ENCODE measurements around the gene KIF23. TPM values are rescaled to one million over a fixed set of nuclear protein-coding genes. Genes with fewer than 3 reads are reported as not detected.
"Not testable (repeated sequence)": the region's sequence is repeated elsewhere in the genome, so short reads cannot be mapped to it uniquely, and the experiment has no call there.

Gene KIF23
- total and polyA plus RNA-seq, 5 donors from 2014 or later = 0.74 to 3.8 (median 1.2) TPM

- Histone ChIP-seq H3K36me3 (ENCODE audit: control insufficient read depth, insufficient read depth, low read length) (no peaks in the 10 kb centered on the region), H3K4me3 (ENCODE audit: low read depth, low read length) (no peak overlapping the region), H3K27me3 (ENCODE audit: control insufficient read depth, insufficient read depth, low read length) (peaks cover 3% of the 10 kb centered on the region), H3K9me3 (ENCODE audit: control insufficient read depth in 2 of 2, low read length in 2 of 2) (no peaks in the 10 kb centered on the region), H3K4me1 (ENCODE audit: control insufficient read depth, insufficient read depth, low read length, poor library complexity, severe bottlenecking) (no peaks in the 10 kb centered on the region), H3K27ac (ENCODE audit: insufficient read depth, low read length, poor library complexity, severe bottlenecking) (no peak overlapping the region)
- Mint-ChIP-seq H3K27ac (no peak overlapping the region), H3K4me1 (no peaks in the 10 kb centered on the region), H3K9me3 (no peaks in the 10 kb centered on the region), H3K27me3 (peaks cover 18% of the 10 kb centered on the region), H3K36me3 (no peaks in the 10 kb centered on the region), H3K4me3 (no peak overlapping the region)
- ATAC-seq (ENCODE audit: low read depth in 2 of 2) (no peak), DNase-seq (no peak)
Observed at GRCh38 chr15:69380726-69381105, 33.4 kb upstream of the KIF23 start.

GRCh38 chr15:69382176-69382575 lies 32.0 kb upstream of the KIF23 start:
- not testable (repeated sequence) for ATAC-seq (ENCODE audit: low read depth in 2 of 2); H3K27me3 ChIP-seq (ENCODE audit: control insufficient read depth, insufficient read depth, low read length); DNase-seq; H3K4me3 ChIP-seq (ENCODE audit: low read depth, low read length); H3K4me3 Mint-ChIP-seq; H3K36me3 ChIP-seq (ENCODE audit: control insufficient read depth, insufficient read depth, low read length); H3K4me1 ChIP-seq (ENCODE audit: control insufficient read depth, insufficient read depth, low read length, poor library complexity, severe bottlenecking); H3K27ac ChIP-seq (ENCODE audit: insufficient read depth, low read length, poor library complexity, severe bottlenecking); H3K27me3 Mint-ChIP-seq; H3K9me3 Mint-ChIP-seq; H3K9me3 ChIP-seq (ENCODE audit: control insufficient read depth in 2 of 2, low read length in 2 of 2); H3K36me3 Mint-ChIP-seq; H3K4me1 Mint-ChIP-seq
- peak overlapping the region in 1 of 3 donors; percentile 6 for H3K27ac Mint-ChIP-seq

- H3K27ac ChIP-seq (ENCODE audit: insufficient read depth, low read length, poor library complexity, severe bottlenecking); H3K36me3 Mint-ChIP-seq; H3K27me3 Mint-ChIP-seq; H3K4me1 ChIP-seq (ENCODE audit: control insufficient read depth, insufficient read depth, low read length, poor library complexity, severe bottlenecking); H3K4me1 Mint-ChIP-seq; H3K36me3 ChIP-seq (ENCODE audit: control insufficient read depth, insufficient read depth, low read length); H3K4me3 ChIP-seq (ENCODE audit: low read depth, low read length); H3K27ac Mint-ChIP-seq; H3K4me3 Mint-ChIP-seq; H3K27me3 ChIP-seq (ENCODE audit: control insufficient read depth, insufficient read depth, low read length); H3K9me3 Mint-ChIP-seq; ATAC-seq (ENCODE audit: low read depth in 2 of 2); H3K9me3 ChIP-seq (ENCODE audit: control insufficient read depth in 2 of 2, low read length in 2 of 2); DNase-seq: not testable (repeated sequence)
Observed at GRCh38 chr15:69384066-69384465, 30.1 kb upstream of the KIF23 start.

- Histone ChIP-seq H3K27ac (ENCODE audit: insufficient read depth, low read length, poor library complexity, severe bottlenecking) (no peak overlapping the region), H3K4me1 (ENCODE audit: control insufficient read depth, insufficient read depth, low read length, poor library complexity, severe bottlenecking) (no peaks in the 10 kb centered on the region), H3K36me3 (ENCODE audit: control insufficient read depth, insufficient read depth, low read length) (no peaks in the 10 kb centered on the region), H3K4me3 (ENCODE audit: low read depth, low read length) (no peak overlapping the region), H3K9me3 (ENCODE audit: control insufficient read depth in 2 of 2, low read length in 2 of 2) (no peaks in the 10 kb centered on the region), H3K27me3 (ENCODE audit: control insufficient read depth, insufficient read depth, low read length) (no peaks in the 10 kb centered on the region)
- Mint-ChIP-seq H3K4me3 (no peak overlapping the region), H3K36me3 (no peaks in the 10 kb centered on the region), H3K9me3 (peaks cover 0 to 1% (median 0%) of the 10 kb centered on the region in 7 donors), H3K27me3 (no peaks in the 10 kb centered on the region), H3K4me1 (no peaks in the 10 kb centered on the region), H3K27ac (no peak overlapping the region)
- ATAC-seq (ENCODE audit: low read depth in 2 of 2) = no peak
- DNase-seq = no peak
Observed at GRCh38 chr15:69384626-69385598, 29.2 kb upstream of the KIF23 start.

- Histone ChIP-seq H3K27me3 (ENCODE audit: control insufficient read depth, insufficient read depth, low read length) (no peaks in the 10 kb centered on the region), H3K9me3 (ENCODE audit: control insufficient read depth in 2 of 2, low read length in 2 of 2) (no peaks in the 10 kb centered on the region), H3K27ac (ENCODE audit: insufficient read depth, low read length, poor library complexity, severe bottlenecking) (no peak overlapping the region), H3K4me3 (ENCODE audit: low read depth, low read length) (no peak overlapping the region), H3K36me3 (ENCODE audit: control insufficient read depth, insufficient read depth, low read length) (no peaks in the 10 kb centered on the region), H3K4me1 (ENCODE audit: control insufficient read depth, insufficient read depth, low read length, poor library complexity, severe bottlenecking) (no peaks in the 10 kb centered on the region)
- Mint-ChIP-seq H3K9me3 (peaks cover 0 to 1% (median 0%) of the 10 kb centered on the region in 7 donors), H3K36me3 (no peaks in the 10 kb centered on the region), H3K27me3 (no peaks in the 10 kb centered on the region), H3K4me3 (no peak overlapping the region), H3K27ac (no peak overlapping the region), H3K4me1 (no peaks in the 10 kb centered on the region)
- ATAC-seq (ENCODE audit: low read depth in 2 of 2) = no peak
- DNase-seq = no peak
Observed at GRCh38 chr15:69385831-69386230, 28.3 kb upstream of the KIF23 start.

GRCh38 chr15:69386284-69386683 lies 27.9 kb upstream of the KIF23 start:
- Histone ChIP-seq H3K9me3 (ENCODE audit: control insufficient read depth in 2 of 2, low read length in 2 of 2) (no peaks in the 10 kb centered on the region), H3K4me1 (ENCODE audit: control insufficient read depth, insufficient read depth, low read length, poor library complexity, severe bottlenecking) (no peaks in the 10 kb centered on the region)
- H3K27me3 Mint-ChIP-seq = no peaks in the 10 kb centered on the region

GRCh38 chr15:69388260-69388705 lies 25.9 kb upstream of the KIF23 start:
- H3K4me3 Mint-ChIP-seq = no peak overlapping the region

More at GRCh38 chr15:69386284-69386683, 27.9 kb upstream of the KIF23 start:
- no peaks in the 10 kb centered on the region for H3K4me1 Mint-ChIP-seq
- Histone ChIP-seq H3K36me3 (ENCODE audit: control insufficient read depth, insufficient read depth, low read length) (no peaks in the 10 kb centered on the region), H3K27me3 (ENCODE audit: control insufficient read depth, insufficient read depth, low read length) (no peaks in the 10 kb centered on the region), H3K27ac (ENCODE audit: insufficient read depth, low read length, poor library complexity, severe bottlenecking) (no peak overlapping the region), H3K4me3 (ENCODE audit: low read depth, low read length) (no peak overlapping the region)
- no peak overlapping the region for H3K4me3 Mint-ChIP-seq
- no peaks in the 10 kb centered on the region for H3K36me3 Mint-ChIP-seq
- H3K27ac Mint-ChIP-seq = no peak overlapping the region
- peaks cover 0 to 1% (median 0%) of the 10 kb centered on the region in 7 donors for H3K9me3 Mint-ChIP-seq
- no peak for ATAC-seq (ENCODE audit: low read depth in 2 of 2)
- DNase-seq = no peak

GRCh38 chr15:69389426-69389825 lies 24.7 kb upstream of the KIF23 start:
- Histone ChIP-seq H3K4me1 (ENCODE audit: control insufficient read depth, insufficient read depth, low read length, poor library complexity, severe bottlenecking) (peaks cover 2% of the 10 kb centered on the region), H3K36me3 (ENCODE audit: control insufficient read depth, insufficient read depth, low read length) (no peaks in the 10 kb centered on the region), H3K27me3 (ENCODE audit: control insufficient read depth, insufficient read depth, low read length) (no peaks in the 10 kb centered on the region), H3K9me3 (ENCODE audit: control insufficient read depth in 2 of 2, low read length in 2 of 2) (no peaks in the 10 kb centered on the region), H3K27ac (ENCODE audit: insufficient read depth, low read length, poor library complexity, severe bottlenecking) (no peak overlapping the region), H3K4me3 (ENCODE audit: low read depth, low read length) (no peak overlapping the region)
- Mint-ChIP-seq H3K36me3 (no peaks in the 10 kb centered on the region), H3K27me3 (no peaks in the 10 kb centered on the region), H3K9me3 (peaks cover 0 to 1% (median 0%) of the 10 kb centered on the region in 7 donors), H3K27ac (no peak overlapping the region), H3K4me1 (peaks cover 0 to 6% (median 2%) of the 10 kb centered on the region in 4 donors), H3K4me3 (no peak overlapping the region)
- ATAC-seq (ENCODE audit: low read depth in 2 of 2) (no peak), DNase-seq (no peak)

More at GRCh38 chr15:69388260-69388705, 25.9 kb upstream of the KIF23 start:
- Mint-ChIP-seq H3K9me3 (peaks cover 0 to 1% (median 0%) of the 10 kb centered on the region in 7 donors), H3K27ac (no peak overlapping the region), H3K27me3 (no peaks in the 10 kb centered on the region), H3K4me1 (no peaks in the 10 kb centered on the region), H3K36me3 (no peaks in the 10 kb centered on the region)
- DNase-seq (no peak), ATAC-seq (ENCODE audit: low read depth in 2 of 2) (no peak)
- Histone ChIP-seq H3K27ac (ENCODE audit: insufficient read depth, low read length, poor library complexity, severe bottlenecking) (no peak overlapping the region), H3K4me1 (ENCODE audit: control insufficient read depth, insufficient read depth, low read length, poor library complexity, severe bottlenecking) (no peaks in the 10 kb centered on the region), H3K9me3 (ENCODE audit: control insufficient read depth in 2 of 2, low read length in 2 of 2) (no peaks in the 10 kb centered on the region), H3K36me3 (ENCODE audit: control insufficient read depth, insufficient read depth, low read length) (no peaks in the 10 kb centered on the region), H3K4me3 (ENCODE audit: low read depth, low read length) (no peak overlapping the region), H3K27me3 (ENCODE audit: control insufficient read depth, insufficient read depth, low read length) (no peaks in the 10 kb centered on the region)
